Spleen (tissue), 11 donors: ENCODE results near the gene GAMT. TPM values are rescaled to one million over a fixed set of nuclear protein-coding genes. Genes with fewer than 3 reads are reported as not detected.

Experiments
- DNase-seq: peaks from one replicate; pipeline ENCODE4 v3.0.0-alpha.2; 2020
- H3K27ac ChIP-seq, 8 donors: fragments of 200-600 bp; sonication (generic) in 7 of 8; 1 replicate in 4 of 8; 2 replicates in 4 of 8; pipeline versions ENCODE4 v1.5.0 to v1.8.0; 2016 to 2021; ENCODE audit warnings: inconsistent platforms in 4 of 8, mild to moderate bottlenecking in 4 of 8, moderate library complexity in 1 of 8
- H3K27me3 ChIP-seq, 7 donors: fragments of 200-600 bp; sonication (generic) in 6 of 7; replicated peaks in 1 of 7; 1 replicate in 4 of 7; 2 replicates in 3 of 7; pipeline versions ENCODE4 v1.5.0 to v1.8.0; 2016 to 2021; ENCODE audit warnings: inconsistent platforms in 3 of 7, mild to moderate bottlenecking in 1 of 7
- H3K36me3 ChIP-seq, 6 donors: fragments of 200-600 bp; sonication (generic) in 5 of 6; 1 replicate in 4 of 6; 2 replicates in 2 of 6; pipeline versions ENCODE4 v1.5.0 to v1.8.0; 2016 to 2021; ENCODE audit warnings: inconsistent platforms in 2 of 6
- H3K4me1 ChIP-seq, 6 donors: fragments of 200-600 bp; sonication (generic) in 5 of 6; 1 replicate in 3 of 6; 2 replicates in 3 of 6; pipeline versions ENCODE4 v1.5.0 to v1.8.0; 2016 to 2021; ENCODE audit warnings: inconsistent platforms in 3 of 6
- H3K4me3 ChIP-seq, 8 donors: fragments of 200-600 bp; sonication (generic) in 7 of 8; 1 replicate in 4 of 8; 2 replicates in 4 of 8; pipeline versions ENCODE4 v1.5.0 to v1.8.0; 2016 to 2021; ENCODE audit warnings: inconsistent platforms in 4 of 8, mild to moderate bottlenecking in 4 of 8, moderate library complexity in 2 of 8
- H3K9me3 ChIP-seq, 8 donors: fragments of 200-600 bp; sonication (generic) in 7 of 8; 1 replicate in 4 of 8; 2 replicates in 4 of 8; pipeline versions ENCODE4 v1.5.0 to v1.8.0; 2016 to 2021; ENCODE audit warnings: inconsistent platforms in 4 of 8
- CTCF ChIP-seq, 11 experiments: fragments of 200-600 bp in 7 of 11; fragments of 450-650 bp in 4 of 11; sonication (generic) in 4 of 11; IDR thresholded peaks in 8 of 11; conservative IDR thresholded peaks in 3 of 11; 1 replicate in 7 of 11; 2 replicates in 4 of 11; pipeline versions ENCODE4 v1.4.0 to v1.8.0; 2016 to 2021; ENCODE audit warnings: antibody characterized with exemption in 11 of 11, inconsistent platforms in 4 of 11, mild to moderate bottlenecking in 1 of 11
- POLR2A ChIP-seq, 3 donors: fragments of 450-650 bp; IDR thresholded peaks; one replicate each; pipeline ENCODE4 v1.5.1; 2017; ENCODE audit warnings: antibody characterized with exemption in 3 of 3, mild to moderate bottlenecking in 1 of 3
- POLR2AphosphoS5 ChIP-seq, 3 donors: sonication (generic); formaldehyde crosslinking; IDR thresholded peaks; one replicate each; pipeline ENCODE4 v1.5.1; 2017; ENCODE audit warnings: antibody characterized with exemption in 3 of 3
- WGBS, 5 donors: extraction: QIAGEN DNeasy Blood & Tissue Kit in 3 of 5; methylation state at CpG; one replicate each; pipeline versions ENCODE4 v1.1.5 to v1.1.7; 2013 to 2018; 5-methylcytosine and 5-hydroxymethylcytosine counted together
- intact Hi-C: fragments of 100-400 bp; cut with DNase I; formaldehyde crosslinking; loops from one replicate; pipeline ENCODE4 v1.15.0; 2023; ENCODE audit warnings: low total_unique reads
- polyA plus RNA-seq, 3 donors: library from polyadenylated mRNA; stranded (reverse); fragments of 200-250 nt; gene quantifications; one replicate each; pipeline ENCODE4 v1.2.1, GENCODE V29; 2013
- total RNA-seq, 7 donors: library from RNA; depleted of rRNA in 3 of 7; stranded (reverse); fragments of >200 nt in 3 of 7; fragmentation: NEBNext Ultra II Directional in 4 of 7; extraction: Animal tissue kit (Norgen Biotek cat#: 25700) in 4 of 7; gene quantifications; one replicate each; pipeline versions ENCODE4 v1.1.0 to v1.2.1, GENCODE V29; 2016 to 2021
- donor health status: healthy with polysubstance abuse.
- donor health status: DM: no; HTN: no; CAD: no; lungs with moderate emphysema.
- donor health status: DM: no; HTN: no; CAD: no.
- donor health status: Bipolar disorder and iron deficiency.
- donor health status: healthy.
- donor health status: DM: no; HTN: no; CAD: no.
- donor health status: DM: yes; HTN: yes; CAD: no.

Gene GAMT
- total and polyA plus RNA-seq, 10 donors: 7.1 to 20.4 (median 12.4) TPM

- H3K36me3 ChIP-seq: peaks cover 3 to 100% (median 85%) of the 10 kb centered on the region in 6 donors
- H3K9me3 ChIP-seq: no peaks in the 10 kb centered on the region
- intact Hi-C loops: no loop called here
- 80 to 91% (median 87%) methylated on average over 35 to 42 of the region's 42 CpGs for WGBS, 5 donors
- H3K4me3 ChIP-seq: no peak overlapping the region
- no peaks in the 10 kb centered on the region for H3K27me3 ChIP-seq
- TF ChIP-seq POLR2AphosphoS5 (IDR thresholded peaks at IDR 0.05): peak in 1 of 3 donors; percentile 53
- no peak for TF ChIP-seq CTCF (IDR thresholded peaks at IDR 0.05 in 8 of 11, conservative IDR thresholded peaks at IDR 0.05 in 3 of 11)
- peak overlapping the region in 1 of 8 donors; percentile 27 for H3K27ac ChIP-seq
- H3K4me1 ChIP-seq: peaks cover 0 to 38% (median 10%) of the 10 kb centered on the region in 6 donors
- DNase-seq: no peak
Observed at GRCh38 chr19:1424192-1424955, 23.0 kb upstream of the GAMT start.

- H3K27ac ChIP-seq: peak overlapping the region in 1 of 8 donors; percentile 27
- no peak overlapping the region for H3K4me3 ChIP-seq
- peaks cover 0 to 46% (median 14%) of the 10 kb centered on the region in 6 donors for H3K4me1 ChIP-seq
- no peaks in the 10 kb centered on the region for H3K27me3 ChIP-seq
- intact Hi-C loops: no loop called here
- no peaks in the 10 kb centered on the region for H3K9me3 ChIP-seq
- DNase-seq: no peak
- TF ChIP-seq POLR2A (IDR thresholded peaks at IDR 0.05): no peak
- TF ChIP-seq POLR2AphosphoS5 (IDR thresholded peaks at IDR 0.05): peak in 2 of 3 donors; percentile 47 to 71
- 80 to 89% (median 81%) methylated on average over 40 of the region's 40 CpGs for WGBS, 5 donors
- H3K36me3 ChIP-seq: peaks cover 3 to 100% (median 85%) of the 10 kb centered on the region in 6 donors
Observed at GRCh38 chr19:1423436-1424191, 22.3 kb upstream of the GAMT start.

GRCh38 chr19:1422943-1423342 is 21.6 kb upstream of the GAMT start:
- WGBS, 5 donors: 87 to 90% (median 89%) methylated on average over 24 of the region's 24 CpGs
- no peak for DNase-seq
- Histone ChIP-seq H3K27me3 (no peaks in the 10 kb centered on the region), H3K9me3 (no peaks in the 10 kb centered on the region), H3K36me3 (peaks cover 3 to 100% (median 84%) of the 10 kb centered on the region in 6 donors), H3K27ac (peak overlapping the region in 1 of 8 donors; percentile 18), H3K4me1 (peaks cover 0 to 53% (median 17%) of the 10 kb centered on the region in 6 donors), H3K4me3 (no peak overlapping the region)
- intact Hi-C loops: no loop called here
- TF ChIP-seq POLR2AphosphoS5 (IDR thresholded peaks at IDR 0.05): peak in 1 of 3 donors; percentile 43
- TF ChIP-seq CTCF (IDR thresholded peaks at IDR 0.05 in 8 of 11, conservative IDR thresholded peaks at IDR 0.05 in 3 of 11): no peak

- H3K4me1 ChIP-seq: peaks cover 2 to 59% (median 21%) of the 10 kb centered on the region in 6 donors
- intact Hi-C loops: no loop called here
- no peaks in the 10 kb centered on the region for H3K27me3 ChIP-seq
- WGBS, 5 donors: 74 to 88% (median 80%) methylated on average over 16 of the region's 16 CpGs
- H3K9me3 ChIP-seq: no peaks in the 10 kb centered on the region
- no peak overlapping the region for H3K4me3 ChIP-seq
- DNase-seq: no peak
- no peak for TF ChIP-seq CTCF (IDR thresholded peaks at IDR 0.05 in 8 of 11, conservative IDR thresholded peaks at IDR 0.05 in 3 of 11)
- no peak for TF ChIP-seq POLR2AphosphoS5 (IDR thresholded peaks at IDR 0.05)
- TF ChIP-seq POLR2A (IDR thresholded peaks at IDR 0.05): no peak
- H3K27ac ChIP-seq: peak overlapping the region in 3 of 8 donors; percentile 1 to 33 (median 4)
- H3K36me3 ChIP-seq: peaks cover 1 to 100% (median 85%) of the 10 kb centered on the region in 6 donors
Observed at GRCh38 chr19:1422360-1422759, 21.0 kb upstream of the GAMT start.
